HG02973 (cell line): ENCODE results near the gene TMEM181.
"Not testable (repeated sequence)": the region's sequence is repeated elsewhere in the genome, so short reads cannot be mapped to it uniquely, and the experiment has no call there.

Source experiments
- ATAC-seq: cut with Tn5 transposase; IDR thresholded peaks from one replicate; pipeline ENCODE4 v1.9.1; 2021; ENCODE audit warnings: moderate library complexity; ENCODE audit not compliant: unreplicated experiment

The TMEM181 gene

GRCh38 chr6:158536891-158537798 lies 22.7 kb upstream of the TMEM181 start:
- ATAC-seq = no peak

- no peak for ATAC-seq
Measured at GRCh38 chr6:158538741-158539140, 21.1 kb upstream of the TMEM181 start.

DNA sequence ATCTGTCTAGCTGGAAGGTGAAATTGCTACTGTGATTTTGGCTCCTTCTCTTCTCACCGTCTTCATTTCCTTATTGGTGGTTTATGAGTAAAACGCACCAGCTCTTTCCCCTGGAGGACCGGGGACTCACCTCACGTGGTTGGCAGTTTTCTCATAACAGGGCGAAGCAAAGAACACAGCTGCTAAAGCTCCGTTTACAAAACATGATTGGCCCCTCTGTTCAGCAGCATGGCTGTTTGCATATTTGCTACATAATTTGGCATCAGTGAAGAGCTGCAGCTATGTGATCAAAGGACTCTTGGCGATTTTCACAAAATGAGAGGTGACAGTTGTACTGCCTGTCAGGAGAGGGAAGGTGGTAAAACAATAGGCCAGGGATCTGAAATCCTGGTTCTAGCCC lies 20.5 kb upstream of the TMEM181 start:
- no peak for ATAC-seq

- no peak for ATAC-seq
Measured at GRCh38 chr6:158539881-158540280, 20.0 kb upstream of the TMEM181 start.

- no peak for ATAC-seq
Measured at GRCh38 chr6:158543606-158544185, 16.2 kb upstream of the TMEM181 start.

DNA sequence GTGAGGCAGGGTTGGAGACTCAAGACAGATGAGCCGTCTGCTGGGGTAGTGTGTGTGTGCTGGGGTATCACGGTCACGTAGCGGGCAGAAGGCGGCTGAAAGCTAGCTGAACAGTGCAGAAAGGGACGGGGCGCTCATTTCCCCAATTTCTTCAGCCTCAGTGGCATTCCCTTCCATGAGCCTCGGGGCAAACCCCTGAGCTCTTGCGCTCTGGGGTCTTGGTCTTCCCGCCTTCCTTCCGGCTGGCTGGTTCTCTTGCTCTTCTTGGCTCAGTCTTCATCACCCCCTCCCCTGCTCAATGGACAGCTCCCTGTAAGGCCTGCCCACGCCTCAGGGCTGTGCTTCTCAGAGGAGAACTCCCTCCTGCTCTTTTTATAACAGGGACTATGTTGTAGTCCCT lies 15.5 kb upstream of the TMEM181 start:
- no peak for ATAC-seq

- ATAC-seq = no peak
Measured at GRCh38 chr6:158545043-158545966, 14.6 kb upstream of the TMEM181 start.

GRCh38 chr6:158548418-158549161 lies 11.3 kb upstream of the TMEM181 start:
- ATAC-seq = no peak

DNA sequence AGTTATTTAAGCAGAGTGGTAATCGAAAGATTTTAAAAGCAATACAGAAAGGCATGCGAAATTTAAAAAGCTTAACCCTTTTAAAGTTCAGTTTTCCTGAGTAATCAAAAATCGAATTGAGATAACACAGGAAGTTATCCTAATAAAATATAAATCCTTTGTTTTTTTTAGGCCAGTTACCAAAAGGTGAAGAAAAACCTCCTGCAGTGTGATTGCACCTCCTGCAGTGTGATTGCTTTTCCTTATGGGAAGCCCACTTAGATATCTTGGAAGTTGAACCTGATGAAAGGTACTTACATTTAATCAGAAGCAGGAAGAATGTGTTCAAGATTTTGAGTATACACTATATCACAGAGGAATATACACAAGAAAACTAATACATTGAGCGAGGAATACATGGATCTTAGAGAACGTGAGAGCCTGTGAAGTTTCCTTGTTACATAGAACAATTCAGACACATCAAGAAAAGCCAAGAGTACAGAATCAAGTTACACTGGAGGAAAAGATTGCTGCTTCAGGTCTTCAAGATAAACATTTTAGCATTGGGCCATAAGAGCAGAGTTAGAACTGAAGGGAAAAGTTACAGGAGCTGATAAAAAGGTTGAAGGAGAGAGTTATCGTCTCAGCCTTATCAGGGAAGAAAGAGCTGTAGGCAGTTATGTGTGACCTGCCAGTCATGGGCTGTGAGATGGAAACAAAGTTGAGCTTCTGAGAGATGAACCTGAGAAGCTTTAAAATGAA lies 7.7 kb upstream of the TMEM181 start:
- no peak for ATAC-seq

- no peak for ATAC-seq
Measured at GRCh38 chr6:158552796-158553138, 7.1 kb upstream of the TMEM181 start.

GRCh38 chr6:158554611-158555361 lies 5.1 kb upstream of the TMEM181 start:
- no peak for ATAC-seq

DNA sequence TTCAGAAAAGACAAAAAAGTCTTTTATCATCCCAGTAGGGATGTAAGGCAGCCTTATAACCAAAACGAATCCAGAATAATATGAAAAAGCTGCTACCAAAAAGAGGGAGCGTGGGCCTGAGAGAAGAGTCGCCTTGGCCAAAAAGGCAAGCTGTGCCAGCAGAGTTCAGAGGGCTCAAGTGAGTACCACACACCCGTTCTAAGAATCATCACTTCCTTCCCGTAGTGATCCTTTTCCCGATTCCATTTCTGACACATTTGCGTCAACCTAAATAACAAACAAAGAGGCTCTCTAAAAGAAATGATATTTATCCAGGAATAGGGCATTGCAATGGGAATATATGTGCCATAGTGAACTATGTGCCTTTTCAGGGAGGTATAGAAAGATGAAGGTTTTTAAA lies 3.8 kb upstream of the TMEM181 start:
- ATAC-seq = no peak

DNA sequence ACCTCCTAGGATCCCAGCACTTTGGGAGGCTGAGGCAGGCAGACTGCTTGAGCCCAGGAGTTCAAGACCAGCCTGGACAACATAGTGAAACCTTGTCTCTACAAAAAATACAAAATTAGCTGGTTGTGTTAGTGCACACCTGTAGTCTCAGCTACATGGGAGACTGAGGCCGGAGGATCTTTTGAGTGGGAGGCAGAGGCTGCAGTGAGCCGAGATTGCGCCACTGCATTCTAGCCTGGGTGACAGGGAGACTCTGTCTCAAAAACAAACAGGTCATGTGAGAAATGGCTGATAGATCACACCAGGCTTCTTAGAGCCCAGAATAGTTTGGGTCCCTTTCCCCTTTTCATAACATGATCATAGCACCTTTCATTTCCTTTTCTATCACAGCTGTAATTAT lies 2.8 kb upstream of the TMEM181 start:
- not testable (repeated sequence) for ATAC-seq

DNA sequence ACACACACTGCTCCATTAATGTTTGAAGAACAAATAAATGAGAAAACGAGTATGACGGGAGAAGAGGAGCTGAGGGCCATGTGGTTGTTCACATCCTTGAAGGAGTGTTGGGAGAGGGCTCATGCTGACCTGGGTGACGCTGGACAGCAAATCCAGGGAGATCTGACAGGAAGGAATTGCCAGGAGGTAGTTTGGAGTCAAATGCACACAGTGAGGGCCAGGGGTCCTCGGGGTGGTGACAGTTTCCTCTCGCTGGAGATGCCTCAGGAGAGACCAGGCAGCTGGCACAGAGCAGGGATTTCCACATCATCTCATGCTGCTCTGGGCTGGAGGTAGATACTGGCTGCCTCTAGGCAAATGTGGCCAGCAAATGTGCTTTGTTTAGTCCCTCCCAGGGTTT lies 2.0 kb upstream of the TMEM181 start:
- no peak for ATAC-seq

- no peak for ATAC-seq
Measured at GRCh38 chr6:158558415-158559306, 1.2 kb upstream of the TMEM181 start.

DNA sequence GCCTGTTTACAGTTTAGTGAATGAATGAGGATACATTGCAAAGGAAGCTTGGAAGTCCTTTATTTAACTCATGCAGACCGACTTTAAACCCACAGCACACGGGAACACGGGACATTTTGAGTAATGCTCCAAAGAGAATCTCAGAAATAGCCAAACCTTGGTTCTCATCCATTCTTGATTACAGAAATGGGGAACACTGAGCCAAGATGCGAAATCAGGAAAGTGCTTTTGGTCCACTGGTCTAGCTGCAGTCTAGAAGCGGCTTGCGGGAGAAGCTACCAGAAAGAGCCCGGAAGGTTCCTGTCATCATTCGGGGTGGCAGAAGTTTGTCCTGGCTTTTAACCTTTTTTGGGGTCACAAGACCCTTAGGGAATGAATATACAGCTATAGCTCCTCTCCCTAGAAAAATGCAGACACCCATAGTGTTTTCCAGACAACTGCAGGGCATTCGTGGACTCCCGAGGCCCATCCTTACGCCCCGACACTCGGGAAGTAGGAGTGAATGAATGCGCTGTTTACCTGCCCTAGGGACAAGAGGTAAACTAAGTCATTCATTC lies 475 bp upstream of the TMEM181 start:
- ATAC-seq = no peak

DNA sequence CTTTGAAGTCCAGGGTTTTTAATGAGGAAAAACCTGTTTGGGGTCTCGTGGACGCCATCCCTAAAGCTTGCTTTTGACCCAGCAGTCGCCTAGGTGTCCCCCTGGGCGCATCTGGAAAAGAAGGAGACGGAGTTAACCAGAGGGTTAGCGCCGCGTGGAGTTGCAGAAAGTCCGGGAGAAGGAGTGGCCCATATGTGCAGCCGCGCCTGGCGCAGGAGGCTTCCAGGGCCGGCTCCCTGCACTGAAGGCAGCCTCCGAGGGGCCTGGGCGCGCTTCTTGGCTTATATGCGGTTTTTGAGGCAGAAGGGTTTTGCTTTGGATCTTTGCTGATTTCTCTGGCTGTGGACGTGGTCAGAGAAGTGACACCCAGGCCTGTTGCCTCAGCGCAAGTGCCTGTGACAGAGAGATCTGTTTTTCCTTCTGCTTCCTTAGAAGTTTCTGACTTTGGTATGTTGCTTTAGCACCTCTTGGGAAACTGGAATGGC lies 987 bp downstream of the TMEM181 start:
- peak; percentile 16 for ATAC-seq

DNA sequence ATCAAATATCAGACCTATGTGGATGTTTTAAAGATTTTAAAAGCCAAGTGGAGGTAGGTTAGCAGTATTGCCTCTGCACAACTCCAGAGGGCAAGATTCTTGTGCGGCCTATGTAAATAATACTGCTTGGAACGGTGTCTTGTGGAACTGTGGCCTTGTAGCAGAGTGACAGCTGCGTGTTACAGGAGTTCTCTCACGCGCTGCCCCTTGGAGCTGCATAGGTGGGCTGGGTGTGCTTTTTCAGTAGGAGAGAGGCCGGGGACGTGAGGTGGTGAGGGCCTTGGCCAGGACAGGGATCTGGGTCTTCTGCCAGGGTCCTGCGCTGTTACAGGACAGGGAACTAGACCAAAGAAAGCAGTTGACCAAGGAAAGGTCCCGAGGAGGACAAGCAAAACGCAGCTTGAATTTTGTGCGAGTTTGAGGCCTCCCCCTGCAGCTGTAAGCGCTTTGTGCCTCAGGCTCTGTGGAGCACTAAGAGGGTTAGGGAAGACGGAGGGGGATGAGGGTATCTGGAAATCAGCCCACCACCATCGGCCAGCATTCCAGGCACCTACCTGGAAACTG lies 1.5 kb downstream of the TMEM181 start:
- ATAC-seq = no peak
